K562 (cell line): ENCODE measurements around the gene NCAPG2. TPM values are rescaled to one million over a fixed set of nuclear protein-coding genes. Genes with fewer than 3 reads are reported as not detected.

ENCODE experiments used
- CBX2 ChIP-seq: fragments of 200-600 bp; sonication (generic); IDR thresholded peaks from one replicate; pipeline ENCODE4 v1.6.1; 2012; ENCODE audit warnings: mild to moderate bottlenecking, low read length, inconsistent platforms; ENCODE audit not compliant: insufficient read depth, poor library complexity, severe bottlenecking
- COPS2 ChIP-seq: fragments of 450-650 bp; conservative IDR thresholded peaks from 2 replicates; pipeline ENCODE4 v1.6.1; 2016; ENCODE audit warnings: mild to moderate bottlenecking, moderate library complexity
- HMGN3 ChIP-seq: IDR thresholded peaks from 2 replicates; pipeline ENCODE4 v1.6.1; 2011; ENCODE audit warnings: borderline replicate concordance, low read depth, mild to moderate bottlenecking, mixed read lengths, low read length; ENCODE audit not compliant: insufficient read length; ENCODE audit errors: extremely low read depth
- HSF4 ChIP-seq: fragments of 250-450 bp; sonication (Bioruptor Pico); IDR thresholded peaks from 2 replicates; pipeline ENCODE4 v2.1.2; 2022; ENCODE audit warnings: mild to moderate bottlenecking, moderate library complexity, borderline replicate concordance
- NR2F6 ChIP-seq: fragments of 450-650 bp; formaldehyde crosslinking; IDR thresholded peaks from 2 replicates; pipeline ENCODE4 v1.4.0; 2020; ENCODE audit warnings: mild to moderate bottlenecking
- RAD21 ChIP-seq, 2 experiments: fragments of 250-450 bp in 1 of 2; fragments of 450-650 bp in 1 of 2; sonication (Bioruptor Pico) in 1 of 2; formaldehyde crosslinking in 1 of 2; IDR thresholded peaks in 1 of 2; conservative IDR thresholded peaks in 1 of 2; 2 replicates each; pipeline versions ENCODE4 v1.4.0 to v1.8.0; 2020 to 2022; ENCODE audit warnings: mild to moderate bottlenecking in 2 of 2, moderate library complexity in 1 of 2
- RBBP5 ChIP-seq: fragments of 200-600 bp; sonication (generic); IDR thresholded peaks from 2 replicates; pipeline ENCODE4 v1.6.1; 2012; ENCODE audit warnings: borderline replicate concordance, mild to moderate bottlenecking, low read length, control low read depth, inconsistent platforms; ENCODE audit not compliant: insufficient read depth, poor library complexity, severe bottlenecking
- RBM22 ChIP-seq: fragments of 200-400 bp; formaldehyde crosslinking; IDR thresholded peaks from 2 replicates; pipeline ENCODE4 v1.6.1; 2018; ENCODE audit warnings: low read length, low read depth; ENCODE audit not compliant: poor library complexity, severe bottlenecking
- SAFB2 ChIP-seq: fragments of 200-400 bp; formaldehyde crosslinking; IDR thresholded peaks from 2 replicates; pipeline ENCODE4 v1.6.1; 2018; ENCODE audit warnings: borderline replicate concordance, low read length, low read depth, moderate library complexity; ENCODE audit not compliant: severe bottlenecking
- STAT6 ChIP-seq: sonication (generic); formaldehyde crosslinking; IDR thresholded peaks from 2 replicates; pipeline ENCODE4 v1.8.1; 2023; ENCODE audit warnings: mild to moderate bottlenecking, missing genetic modification reagents
- TBP ChIP-seq: optimal IDR thresholded peaks from 2 replicates; pipeline ENCODE3; 2011; ENCODE audit warnings: low read depth, low read length, improper control_type of control experiment
- THRB ChIP-seq: fragments of 450-650 bp; formaldehyde crosslinking; conservative IDR thresholded peaks from 2 replicates; pipeline ENCODE4 v1.4.0; 2022; ENCODE audit warnings: mild to moderate bottlenecking, missing genetic modification characterization
- TRIM24 ChIP-seq, 2 experiments: fragments of 450-650 bp; IDR thresholded peaks; 2 replicates each; pipeline ENCODE4 v1.6.1; 2016
- WHSC1 ChIP-seq: IDR thresholded peaks from one replicate; pipeline ENCODE4 v1.6.1; 2012; ENCODE audit warnings: low read length, control low read depth, inconsistent platforms
- ZNF121 ChIP-seq: sonication (generic); formaldehyde crosslinking; conservative IDR thresholded peaks from 2 replicates; pipeline ENCODE4 v1.8.0; 2022; ENCODE audit warnings: missing genetic modification reagents
- ZNF217 ChIP-seq: sonication (generic); formaldehyde crosslinking; IDR thresholded peaks from 2 replicates; pipeline ENCODE4 v1.8.0; 2022; ENCODE audit warnings: mild to moderate bottlenecking, missing genetic modification reagents
- ZNF277 ChIP-seq: fragments of 250-450 bp; sonication (Bioruptor Pico); IDR thresholded peaks from 2 replicates; pipeline ENCODE4 v1.8.0; 2022; ENCODE audit warnings: inconsistent platforms, mild to moderate bottlenecking, moderate library complexity, borderline replicate concordance
- ZNF395 ChIP-seq: fragments of 200-800 bp; sonication (Bioruptor generic); IDR thresholded peaks from 2 replicates; pipeline ENCODE4 v1.6.1; 2017; ENCODE audit warnings: missing genetic modification characterization, missing compliant biosample characterization
- ZNF778 ChIP-seq: fragments of 450-650 bp; formaldehyde crosslinking; IDR thresholded peaks from 2 replicates; pipeline ENCODE4 v1.4.0; 2020; ENCODE audit warnings: mild to moderate bottlenecking, moderate library complexity
- ZNF830 ChIP-seq: fragments of 250-450 bp; sonication (Bioruptor Pico); IDR thresholded peaks from 2 replicates; pipeline ENCODE4 v1.5.0; 2021; ENCODE audit warnings: mild to moderate bottlenecking
- polyA plus RNA-seq, 8 experiments: library from polyadenylated mRNA; depleted of rRNA in 4 of 8; stranded (reverse) in 5 of 8; unstranded in 3 of 8; fragments of >200 nt; fragmentation: Nextera tagmentation in 2 of 8; fragmentation: Illumina TruSeq in 1 of 8; extraction: Ambion mirVana in 2 of 8; extraction: Trizol in 1 of 8; gene quantifications; 2 replicates each; pipeline versions ENCODE4 v1.2.1 to v1.2.3, GENCODE V29; 2011 to 2014; ENCODE audit warnings: inconsistent platforms in 1 of 8, missing spikeins in 1 of 8
- total RNA-seq, 7 experiments: library from RNA; depleted of rRNA in 6 of 7; stranded (reverse); fragments of >200 nt in 6 of 7; fragmentation: Illumina TruSeq in 2 of 7; extraction: Trizol in 2 of 7; gene quantifications; 2 replicates each; pipeline versions ENCODE4 v1.2.1 to v1.2.3, GENCODE V29; 2011 to 2021; ENCODE audit warnings: low replicate concordance in 1 of 7

Gene NCAPG2
- total and polyA plus RNA-seq, 9 of the 15 experiments (the other 6 are each of a cell fraction or from before 2014, with no cell fraction given), result 21.5 to 127 (median 86.1) TPM

GRCh38 chr7:158704524-158705233 is at the start of gene NCAPG2 (continued):
- peak; percentile 87 for TF ChIP-seq ZNF395 (CRISPR knock-in tag)
- no peak for TF ChIP-seq ZNF830 (CRISPR knock-in tag)
- TF ChIP-seq THRB (CRISPR knock-in tag), result no peak
- no peak for TF ChIP-seq ZNF778 (CRISPR knock-in tag)
- peak; percentile 99 for TF ChIP-seq HMGN3
- TF ChIP-seq STAT6 (CRISPR knock-in tag), result peak; percentile 26; the same call in 1 of the 2 replicates
- TF ChIP-seq RBM22, result peak; percentile 83
- TF ChIP-seq HSF4 (CRISPR knock-in tag), result peak; percentile 65; the same call in 1 of the 2 replicates
- TF ChIP-seq ZNF277 (CRISPR knock-in tag), result no peak
- no peak for TF ChIP-seq ZNF217 (CRISPR knock-in tag)
- no peak for TF ChIP-seq ZNF121 (CRISPR knock-in tag)
- no peak for TF ChIP-seq CBX2
- peak; percentile 88 for TF ChIP-seq RBBP5
- no peak; a peak in 1 of 4 replicates for TF ChIP-seq RAD21 (CRISPR knock-in tag; conservative IDR thresholded peaks at IDR 0.05 in 1 of 2, IDR thresholded peaks at IDR 0.05 in 1 of 2)
- TF ChIP-seq WHSC1, result no peak
- peak in 1 of 2 experiments; percentile 29; a peak in 2 of 4 replicates for TF ChIP-seq TRIM24 (IDR thresholded peaks at IDR 0.05)
- TF ChIP-seq SAFB2, result no peak
- TF ChIP-seq NR2F6 (CRISPR knock-in tag), result no peak
- peak; percentile 76 for TF ChIP-seq TBP
- no peak for TF ChIP-seq COPS2
